Measurements from ENCODE around the gene MYO6.
A peak's percentile ranks its signal among the peaks of the same experiment; 100 is the strongest.
"Not testable (repeated sequence)": the region's sequence is repeated elsewhere in the genome, so short reads cannot be mapped to it uniquely, and the experiment has no call there.

Gene MYO6

DNA sequence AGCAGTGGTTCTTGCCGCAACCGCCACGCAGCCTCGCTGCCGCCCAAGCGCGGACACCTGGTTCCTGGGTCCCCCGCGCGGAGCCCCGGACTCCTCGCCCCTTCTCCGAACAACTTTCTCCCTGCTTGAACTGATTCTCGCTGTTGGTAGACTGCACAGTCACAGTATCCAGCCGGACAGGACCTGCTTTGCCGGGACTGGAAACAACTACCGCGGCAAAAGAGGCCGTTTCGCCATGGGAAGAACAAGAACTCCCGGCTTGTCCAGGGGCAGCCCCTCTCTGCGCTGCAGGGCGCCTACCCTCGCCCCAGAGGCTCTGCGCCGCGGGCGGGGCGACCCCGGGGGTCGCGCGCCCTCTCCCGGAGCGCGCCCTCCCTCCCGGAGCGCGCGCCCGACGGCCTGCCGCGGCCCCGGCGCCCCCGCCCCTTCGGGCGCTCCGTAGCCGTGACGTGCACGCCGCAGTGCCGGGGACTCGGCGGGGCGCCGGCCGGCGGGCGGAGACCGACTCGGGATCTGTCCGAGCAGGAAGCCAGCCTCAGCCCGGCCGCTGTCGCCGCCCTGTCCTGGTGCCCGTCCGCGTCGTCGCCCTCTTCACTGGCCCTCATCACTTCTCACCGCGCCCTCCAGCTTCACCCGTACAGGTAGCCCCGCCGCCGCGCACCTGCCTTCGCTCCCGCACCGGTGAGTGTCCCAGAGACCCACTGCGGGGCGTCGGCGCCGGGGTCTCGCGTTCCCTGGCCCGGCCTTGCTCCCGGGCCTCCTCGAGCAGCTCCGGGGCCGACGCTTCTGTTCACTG, at the start of gene MYO6:
Gene MYO6 (plus strand): TSS at position 497 of the 796 bp plus-strand sequence. CDS start 68,309 bp downstream, outside the sequence.
- peak; percentile 35 for DNase-seq (ENCODE audit: low read depth)

DNA sequence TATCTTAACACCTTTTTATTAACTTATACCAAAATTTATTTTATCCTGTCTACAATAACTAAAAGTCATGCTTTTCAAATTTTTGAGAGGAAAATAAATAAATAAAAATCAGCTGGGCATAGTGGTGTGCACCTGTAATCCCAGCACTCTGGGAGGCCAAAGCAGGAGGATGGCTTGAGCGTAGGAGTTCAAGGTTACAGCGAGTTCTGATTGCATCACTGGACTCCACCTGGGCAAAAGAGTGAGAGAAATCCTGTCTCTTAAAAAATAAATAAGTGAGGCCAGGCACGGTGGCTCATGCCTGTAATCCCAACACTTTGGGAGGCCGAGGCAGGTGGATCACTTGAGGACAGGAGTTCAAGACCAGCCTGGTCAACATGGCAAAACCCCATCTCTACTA, 40.7 kb upstream of the MYO6 start:
- not testable (repeated sequence) for DNase-seq (ENCODE audit: low read depth)

DNA sequence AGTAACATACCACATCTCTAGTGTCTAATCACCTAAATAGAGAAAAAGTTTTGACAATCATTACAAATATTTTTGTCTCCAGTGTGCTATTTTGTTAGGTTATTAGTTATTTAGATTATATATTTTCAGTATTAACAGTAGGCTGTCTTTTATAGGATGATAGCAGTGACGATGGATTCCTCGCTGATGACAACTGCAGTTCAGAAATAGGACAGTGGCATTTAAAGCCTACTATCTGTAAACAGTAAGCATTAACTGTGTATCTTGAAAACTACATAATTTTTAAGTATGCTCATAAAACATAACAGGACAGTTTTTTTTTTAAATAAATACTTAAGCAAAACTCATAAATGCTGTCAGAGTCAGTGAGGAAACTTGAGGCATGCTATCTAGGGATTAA, 37.9 kb upstream of the MYO6 start:
- DNase-seq (ENCODE audit: low read depth) = no peak

DNA sequence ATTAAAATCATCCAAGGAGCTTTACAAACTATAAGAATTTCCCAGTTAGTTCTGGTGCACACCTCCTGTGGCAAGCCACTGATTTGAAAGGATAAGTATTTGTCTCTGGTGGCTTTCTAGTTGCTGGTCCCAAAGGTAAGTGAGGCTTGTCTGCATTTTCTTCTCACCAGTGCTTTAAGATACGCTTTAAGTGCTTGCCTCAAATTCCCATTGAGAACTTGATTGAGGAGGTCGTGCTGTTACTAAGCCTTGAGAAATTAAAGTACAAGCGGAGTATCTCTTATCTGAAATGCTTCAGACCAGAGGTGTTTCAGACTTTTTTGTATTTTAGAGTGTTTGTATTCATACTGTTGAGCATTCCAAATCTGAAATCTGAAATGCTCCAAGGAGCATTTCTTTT, 29.9 kb upstream of the MYO6 start:
- no peak for DNase-seq (ENCODE audit: low read depth)

DNA sequence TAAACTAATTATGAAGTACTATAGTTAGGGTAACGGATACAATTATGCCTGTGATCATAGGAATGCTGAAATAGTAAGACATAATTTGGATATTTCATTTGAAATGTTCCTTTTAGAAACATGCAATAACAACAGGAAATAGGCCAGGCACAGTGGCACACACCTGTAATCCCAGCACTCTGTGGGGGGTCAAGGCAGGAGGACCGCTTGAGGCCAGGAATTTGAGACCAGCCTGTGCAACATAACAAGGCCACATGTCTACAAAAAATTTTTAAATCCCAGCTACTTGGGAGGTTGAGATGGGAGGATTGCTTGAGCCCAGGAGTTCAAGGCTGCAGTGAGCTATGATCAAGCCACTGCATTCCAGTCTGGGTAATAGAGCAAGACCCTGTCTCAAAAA, 25.7 kb upstream of the MYO6 start:
- DNase-seq (ENCODE audit: low read depth) = no peak

DNA sequence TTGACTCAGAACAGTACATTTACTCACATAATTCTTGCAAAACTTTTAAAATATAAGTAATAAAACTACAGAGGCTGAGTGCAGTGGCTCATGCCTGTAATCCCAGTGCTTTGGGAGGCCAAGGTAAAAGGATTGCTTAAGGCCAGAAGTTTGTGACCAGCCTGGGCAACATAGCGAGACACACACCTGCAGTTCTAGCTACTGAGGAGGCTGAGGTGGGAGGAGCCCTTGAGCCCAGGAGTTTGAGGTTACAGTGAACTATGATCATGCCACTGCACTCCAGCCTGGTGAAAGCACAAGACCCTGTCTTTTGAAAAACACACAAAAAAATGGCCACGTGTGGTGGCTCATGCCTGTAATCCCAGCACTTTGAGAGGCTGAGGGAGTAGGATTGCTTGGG, 21.8 kb upstream of the MYO6 start:
- no peak for DNase-seq (ENCODE audit: low read depth)

DNA sequence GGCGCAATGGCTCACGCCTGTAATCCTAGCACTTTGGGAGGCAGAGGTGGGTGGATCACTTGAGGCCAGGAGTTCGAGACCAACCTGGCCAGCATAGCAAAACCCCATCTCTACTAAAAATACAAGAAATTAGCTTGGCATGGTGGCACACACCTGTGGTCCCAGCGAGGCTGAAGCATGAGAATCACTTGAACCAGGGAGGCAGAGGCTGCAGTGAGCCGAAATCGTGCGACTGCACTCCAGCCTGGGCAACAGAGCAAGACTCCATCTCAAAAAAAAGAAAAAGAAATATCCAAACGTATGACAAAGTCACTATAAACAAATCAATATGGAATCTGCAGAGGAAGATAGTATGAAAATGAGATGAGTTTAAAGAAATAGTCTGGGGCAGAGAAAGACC, 18.0 kb upstream of the MYO6 start:
- DNase-seq (ENCODE audit: low read depth) = not testable (repeated sequence)

DNA sequence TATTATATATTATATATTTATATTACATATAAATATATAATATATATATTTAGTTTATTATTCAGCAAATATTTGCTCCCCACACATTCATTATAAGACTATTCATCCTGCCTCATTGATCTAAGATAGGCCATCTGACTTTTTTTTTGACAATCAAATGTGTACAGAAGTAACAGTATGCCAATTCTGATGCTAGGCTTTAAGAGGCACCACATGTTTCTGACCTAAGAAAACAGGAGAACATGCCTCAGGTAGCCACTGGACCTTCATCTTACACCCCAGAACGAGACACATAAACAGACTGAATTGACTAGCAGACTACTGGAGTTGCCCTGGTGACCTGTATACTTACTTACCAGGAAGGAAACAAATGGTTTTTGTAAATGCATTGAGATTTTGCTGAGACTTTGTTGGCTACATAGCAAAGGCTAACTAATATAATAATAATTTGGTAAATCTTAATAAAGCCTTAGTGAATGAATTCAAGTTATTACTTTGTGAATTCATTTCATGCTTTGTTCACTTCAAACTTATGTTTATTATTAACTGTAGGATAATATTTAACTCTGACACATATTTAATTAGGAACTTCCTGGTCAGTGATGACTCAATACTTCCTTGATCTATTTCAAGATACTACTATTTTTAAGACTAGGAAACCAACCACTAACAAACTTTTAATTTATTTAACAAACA, 13.4 kb upstream of the MYO6 start:
- no peak for DNase-seq (ENCODE audit: low read depth)

DNA sequence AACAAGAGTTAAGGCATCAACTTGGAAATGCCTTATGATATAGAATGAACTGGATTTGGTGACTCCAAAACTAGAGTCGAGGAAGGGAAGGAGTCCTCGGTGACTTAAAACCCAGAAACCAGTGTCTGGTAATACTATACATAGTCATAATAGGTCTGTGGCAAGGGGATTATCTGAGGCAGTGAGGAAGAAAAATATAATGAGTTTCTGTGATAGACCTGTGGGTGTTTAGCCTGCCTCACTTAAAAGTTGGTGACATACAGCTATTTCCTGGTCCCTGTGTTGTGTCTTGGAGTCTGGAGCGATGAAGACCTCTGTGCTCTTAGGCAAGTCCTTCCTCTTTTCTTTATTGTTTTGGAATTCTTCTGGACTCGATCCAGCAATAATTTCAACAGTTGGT, 5.1 kb upstream of the MYO6 start:
- DNase-seq (ENCODE audit: low read depth) = no peak

DNA sequence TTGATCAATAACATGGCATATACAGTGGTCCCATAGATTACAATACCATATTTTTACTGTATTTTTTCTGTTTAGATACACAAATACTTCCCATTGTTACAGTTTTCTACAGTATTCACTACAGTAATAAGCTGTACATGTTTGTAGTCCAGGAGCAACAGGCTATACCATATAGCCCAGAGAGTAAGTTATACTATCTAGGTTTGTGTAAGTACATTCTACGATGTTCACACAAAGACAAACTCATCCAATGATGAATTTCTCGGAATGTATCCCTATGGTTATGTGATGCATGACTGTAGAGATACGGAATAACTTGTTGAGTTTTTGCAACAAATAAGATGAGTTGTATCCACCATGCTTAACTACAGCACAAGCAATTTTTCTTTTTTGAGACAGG, 3.6 kb upstream of the MYO6 start:
- DNase-seq (ENCODE audit: low read depth) = no peak

DNA sequence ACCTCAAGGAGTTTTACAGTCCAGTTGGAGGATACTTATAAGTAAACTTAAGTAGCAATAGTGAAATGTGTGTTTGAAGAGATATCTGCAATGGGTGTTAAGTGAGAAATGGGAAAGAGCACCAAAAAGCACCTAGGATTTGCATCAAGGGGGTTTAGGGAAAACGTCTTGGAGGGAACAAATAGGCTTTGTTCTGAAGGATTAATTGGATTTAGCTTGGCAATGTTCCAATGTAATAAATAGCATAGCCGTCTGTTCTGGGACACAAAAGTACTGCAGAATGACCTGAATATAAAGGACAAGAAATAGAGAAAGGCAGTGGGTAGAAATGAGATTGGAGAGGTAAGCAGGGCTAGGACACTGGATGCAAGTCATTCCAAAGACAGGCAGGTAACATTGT, 2.8 kb upstream of the MYO6 start:
- DNase-seq (ENCODE audit: low read depth) = no peak

DNA sequence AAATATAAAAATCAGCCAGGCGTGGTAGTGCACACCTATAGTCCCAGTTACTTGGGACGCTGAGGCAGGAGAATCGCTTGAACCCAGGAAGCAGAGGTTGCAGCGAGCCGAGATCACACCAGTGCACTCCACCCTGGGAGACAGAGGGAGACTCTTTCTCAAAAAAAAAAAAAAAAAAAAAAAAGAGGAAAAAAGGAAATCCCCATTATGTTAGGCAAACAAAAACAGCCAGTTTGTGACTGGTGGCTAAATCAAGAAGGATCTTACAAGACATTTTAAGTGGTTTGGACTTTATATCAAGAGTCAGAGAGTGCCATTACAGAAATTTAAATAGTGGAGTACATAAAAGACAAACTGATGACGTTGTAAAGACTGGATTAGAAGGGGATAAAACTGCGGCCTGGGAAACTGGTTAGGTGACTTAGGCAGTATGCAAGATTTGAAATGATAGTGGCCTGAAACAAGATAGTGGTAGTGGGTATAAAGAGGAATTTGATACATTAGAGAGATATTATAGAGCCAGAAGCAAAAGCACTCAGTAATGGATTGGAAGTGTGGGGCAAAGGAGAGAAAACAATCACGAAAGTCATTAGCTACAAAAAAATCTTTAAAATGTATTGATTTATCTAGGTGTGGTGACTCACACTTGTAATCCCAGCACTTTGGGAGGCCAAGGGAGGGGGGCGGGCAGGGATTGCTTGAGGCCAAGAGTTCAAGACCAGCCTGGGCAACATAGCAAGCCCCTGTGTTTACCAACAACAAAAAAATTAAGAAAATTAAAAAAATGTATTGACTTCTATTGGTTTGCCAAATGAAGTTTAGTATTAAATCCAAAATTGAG, 1.7 kb upstream of the MYO6 start:
- no peak for DNase-seq (ENCODE audit: low read depth)

DNA sequence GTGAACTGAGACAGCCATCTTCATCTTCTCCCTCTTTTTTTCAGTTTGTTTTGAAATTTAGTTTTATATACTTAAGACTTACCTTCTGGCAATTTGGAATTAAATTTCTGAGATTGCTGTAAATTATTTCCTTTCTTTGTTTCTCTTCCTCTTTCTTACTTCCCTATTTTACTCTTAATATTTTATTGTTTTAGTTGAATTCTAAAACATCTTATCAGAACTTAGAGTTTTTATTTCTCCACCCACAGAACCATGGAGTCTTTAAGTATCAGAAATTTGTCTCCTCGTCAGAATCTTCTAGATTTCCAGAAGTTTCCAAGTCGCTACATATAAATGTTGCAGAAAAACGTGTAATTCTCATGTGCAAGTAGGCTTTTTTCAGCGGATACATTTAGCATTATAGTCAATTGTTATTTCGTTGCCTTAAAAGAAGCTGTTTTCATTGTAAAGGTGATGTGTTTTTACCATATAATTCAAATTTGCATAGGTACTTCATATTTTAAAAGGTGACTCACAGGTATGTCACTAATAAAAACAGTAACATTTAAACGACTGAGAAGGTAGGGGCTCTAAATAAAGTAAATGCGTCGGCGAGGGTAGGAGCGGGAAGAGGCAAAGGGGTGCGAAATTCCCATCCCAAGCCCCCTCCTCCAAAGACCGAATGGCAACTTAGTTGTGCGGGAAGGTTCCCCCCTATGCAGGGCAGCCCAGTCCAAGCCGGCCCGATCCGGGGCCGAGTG, 866 bp upstream of the MYO6 start:
- no peak for DNase-seq (ENCODE audit: low read depth)

DNA sequence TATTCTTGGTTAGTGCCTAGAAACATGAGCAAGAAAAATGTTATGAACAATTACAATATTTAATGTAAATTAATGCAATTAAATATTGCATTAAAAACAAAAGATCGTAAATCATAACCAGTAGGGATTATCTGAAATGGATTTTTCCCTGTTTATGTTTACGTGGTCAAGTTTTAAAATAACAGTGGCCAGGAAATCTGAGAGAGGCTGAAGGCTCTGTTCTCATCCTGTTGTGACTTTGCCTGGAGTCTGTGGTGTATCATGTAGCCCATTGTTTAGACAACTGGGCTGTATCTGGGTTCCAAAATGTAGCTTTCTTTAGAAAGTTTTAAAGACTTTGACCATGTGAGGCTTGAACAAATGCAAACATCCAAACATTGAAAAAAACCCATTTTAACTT, 2.4 kb downstream of the MYO6 start:
- no peak for DNase-seq (ENCODE audit: low read depth)

DNA sequence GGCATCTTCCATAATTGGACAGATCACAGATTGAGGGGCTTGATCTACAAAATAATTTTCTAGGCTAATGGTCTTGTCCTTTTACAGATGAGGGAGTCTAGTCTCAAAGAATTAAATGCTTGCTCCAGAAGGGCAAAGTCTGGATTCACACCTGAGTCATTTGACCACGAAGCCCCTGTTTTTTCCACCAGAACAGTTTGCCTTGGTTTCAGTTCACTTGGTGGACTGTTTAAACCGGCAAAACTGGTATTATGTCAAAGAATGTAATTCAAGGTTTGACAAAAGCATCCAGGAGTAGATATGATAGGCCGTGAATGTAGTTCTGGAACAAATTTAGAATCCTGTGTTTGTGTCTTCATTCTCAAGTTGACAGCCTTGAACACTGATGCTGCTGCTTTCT, 3.3 kb downstream of the MYO6 start:
- DNase-seq (ENCODE audit: low read depth) = no peak

DNA sequence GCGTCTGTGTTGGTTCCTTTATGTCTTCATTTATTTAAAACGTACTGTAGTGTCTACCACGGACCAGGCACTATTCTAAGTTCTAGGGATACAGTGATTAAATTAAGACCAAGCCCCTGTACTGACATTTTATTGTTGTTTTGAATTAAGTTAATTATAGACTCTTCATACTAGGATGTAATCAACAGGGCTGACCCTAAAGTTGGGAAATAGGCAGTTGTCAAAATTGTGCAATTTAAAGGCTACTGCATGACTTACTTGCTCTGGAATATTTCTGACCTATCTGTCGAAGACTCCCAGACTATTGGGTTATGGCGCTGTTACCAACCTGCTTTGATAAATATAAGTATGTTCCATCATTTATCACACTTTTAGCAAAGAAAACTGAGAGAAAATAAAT, 6.7 kb downstream of the MYO6 start:
- DNase-seq (ENCODE audit: low read depth) = no peak

DNA sequence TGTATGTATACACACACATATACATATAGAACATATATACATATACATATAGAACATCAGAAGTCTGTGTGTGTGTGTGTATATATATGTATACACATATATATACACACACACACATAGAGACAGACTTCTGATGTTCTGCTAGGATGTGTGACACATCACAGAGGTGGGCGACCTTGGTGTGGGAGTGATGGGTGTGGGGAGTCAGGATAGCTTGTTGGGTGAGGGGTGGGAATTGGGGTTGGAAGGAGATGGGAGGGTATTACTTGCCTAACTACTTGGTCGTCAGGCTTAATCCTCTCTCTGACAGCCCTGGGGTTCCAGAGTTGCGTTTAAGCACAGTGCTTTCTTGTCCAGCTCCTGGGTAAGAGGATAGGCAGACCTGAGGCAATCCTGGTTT, 8.3 kb downstream of the MYO6 start:
- no peak for DNase-seq (ENCODE audit: low read depth)

DNA sequence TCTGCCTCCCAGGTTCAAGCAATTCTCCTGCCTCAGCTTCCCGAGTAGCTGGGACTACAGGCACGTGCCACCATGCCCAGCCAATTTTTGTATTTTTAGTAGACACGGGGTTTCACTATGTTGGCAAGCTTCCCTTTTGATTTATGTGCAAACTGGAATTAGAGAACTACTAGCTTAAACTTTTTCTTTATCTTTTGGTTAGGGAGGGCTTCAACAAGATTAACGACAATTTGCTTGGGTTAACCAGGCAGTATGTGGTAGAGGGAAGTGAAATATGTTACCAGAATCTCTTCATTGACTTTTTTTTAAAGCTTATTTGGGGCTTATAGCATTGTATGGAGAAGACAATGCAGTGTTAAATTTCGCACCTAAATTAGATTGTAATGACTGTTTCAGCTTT, 9.0 kb downstream of the MYO6 start:
- no peak for DNase-seq (ENCODE audit: low read depth)

DNA sequence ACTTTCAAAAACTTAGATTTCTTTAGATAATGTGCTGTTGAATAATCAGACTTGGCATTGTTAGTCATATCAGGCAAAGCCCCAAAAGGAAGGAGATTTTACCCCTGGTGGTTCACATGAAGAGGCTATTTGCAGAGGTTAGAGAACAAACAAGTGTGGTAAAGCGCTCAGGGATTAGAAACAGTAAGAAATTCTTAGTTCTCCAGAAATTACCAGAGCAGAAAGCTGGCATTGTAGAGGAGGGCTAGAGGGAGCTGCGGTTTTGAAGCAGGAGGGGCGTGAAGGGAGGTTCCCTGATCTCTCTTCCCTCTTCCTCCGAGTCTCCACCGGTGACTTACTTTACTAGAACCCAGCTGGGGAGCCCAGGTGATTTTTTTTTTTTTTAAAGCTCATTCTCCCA, 10.2 kb downstream of the MYO6 start:
- DNase-seq (ENCODE audit: low read depth) = no peak

DNA sequence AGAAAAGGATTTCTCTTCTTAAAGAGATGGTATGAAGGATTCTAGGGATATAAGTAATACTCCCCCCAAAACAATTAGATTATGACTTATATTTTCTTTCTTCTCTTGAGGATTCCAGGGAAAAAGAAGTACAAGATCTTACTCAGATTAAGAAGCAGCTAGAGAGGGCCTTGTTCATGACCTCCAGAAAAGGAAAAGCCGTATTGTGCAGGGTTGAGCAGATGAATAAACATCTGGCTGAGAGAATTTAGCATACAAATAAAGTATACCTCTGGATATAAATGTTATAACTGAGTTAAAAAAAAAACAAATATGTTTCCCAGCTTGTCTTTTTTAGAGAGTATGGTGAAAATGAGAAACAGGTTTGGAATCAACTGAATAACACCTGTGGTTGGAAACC, 11.3 kb downstream of the MYO6 start:
- DNase-seq (ENCODE audit: low read depth) = no peak

DNA sequence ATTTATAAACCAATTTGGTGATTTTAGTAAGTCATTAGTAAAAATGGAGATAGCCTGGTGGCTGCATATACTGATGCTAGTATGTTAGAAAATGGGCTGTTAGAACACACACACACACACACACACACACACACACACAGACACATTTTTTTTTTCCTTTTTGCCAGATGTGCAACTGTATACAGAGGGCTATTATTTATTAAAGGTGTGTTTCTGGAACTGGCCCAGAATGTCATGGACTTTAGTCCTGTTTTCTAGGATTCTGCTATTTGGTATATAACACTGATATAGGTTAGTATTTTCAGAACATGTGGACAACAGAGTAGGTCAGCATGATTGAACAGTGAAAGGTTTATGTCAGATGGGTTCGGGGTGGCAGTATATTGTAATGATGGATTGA, 12.4 kb downstream of the MYO6 start:
- DNase-seq (ENCODE audit: low read depth) = no peak

DNA sequence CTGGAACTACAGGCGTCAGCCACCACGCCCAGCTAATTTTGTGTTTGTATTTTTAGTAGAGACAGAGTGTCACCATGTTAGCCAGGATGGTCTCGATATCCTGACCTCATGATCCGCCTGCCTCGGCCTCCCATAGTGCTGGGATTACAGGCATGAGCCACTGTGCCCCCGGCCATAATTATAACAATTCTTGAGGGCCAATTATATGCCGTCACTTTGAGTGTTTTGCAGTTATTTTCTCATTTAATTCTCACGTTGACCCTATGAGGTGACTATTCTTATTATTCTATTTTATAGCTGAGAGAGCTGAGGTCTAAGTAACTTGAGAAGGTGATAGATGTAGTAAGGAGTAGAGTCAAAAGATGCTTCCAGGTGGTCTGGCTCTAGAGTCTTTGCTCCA, 13.0 kb downstream of the MYO6 start:
- DNase-seq (ENCODE audit: low read depth) = no peak

Measured in GM04504 (cell line).